Fibroblast of lung (primary cell): Measurements from ENCODE around the gene GPR26. TPM values are rescaled to one million over a fixed set of nuclear protein-coding genes. Genes with fewer than 3 reads are reported as not detected.

Source experiments
- DNase-seq, 2 donors: peaks; one replicate each; pipeline versions ENCODE4 v3.0.0 to v3.0.0-alpha.2; 2010; ENCODE audit warnings: low read depth in 2 of 2
- H2AFZ ChIP-seq: 2 replicates; pipeline ENCODE4 v1.5.1; 2012; ENCODE audit warnings: low read length, control low read depth, inconsistent platforms
- H3K27ac ChIP-seq: 2 replicates; pipeline ENCODE4 v1.5.1; 2011; ENCODE audit warnings: low read length, control low read depth; ENCODE audit not compliant: insufficient read depth
- H3K27me3 ChIP-seq: 2 replicates; pipeline ENCODE4 v1.5.1; 2011; ENCODE audit warnings: mild to moderate bottlenecking, low read length; ENCODE audit not compliant: control insufficient read depth, insufficient read depth
- H3K36me3 ChIP-seq: 2 replicates; pipeline ENCODE4 v1.5.1; 2011; ENCODE audit warnings: low read length; ENCODE audit not compliant: control insufficient read depth, insufficient read depth
- H3K4me1 ChIP-seq: 2 replicates; pipeline ENCODE4 v1.5.1; 2011; ENCODE audit warnings: low read length; ENCODE audit not compliant: control insufficient read depth, insufficient read depth; ENCODE audit errors: extremely low read depth
- H3K4me2 ChIP-seq: 2 replicates; pipeline ENCODE4 v1.5.1; 2011; ENCODE audit warnings: low read length, control low read depth; ENCODE audit not compliant: insufficient read depth; ENCODE audit errors: extremely low read depth
- H3K4me3 ChIP-seq, 4 experiments: fragments of 200-600 bp in 1 of 4; sonication (generic) in 1 of 4; replicated peaks in 1 of 4; 2 replicates each; pipeline ENCODE4 v1.5.1; 2011 to 2016; ENCODE audit warnings: low read length in 4 of 4, low read depth in 3 of 4, mild to moderate bottlenecking in 3 of 4, control low read depth in 2 of 4, inconsistent platforms in 1 of 4, mixed read lengths in 1 of 4; ENCODE audit not compliant: insufficient read depth in 1 of 4; ENCODE audit errors: control extremely low read depth in 1 of 4
- H3K79me2 ChIP-seq: 2 replicates; pipeline ENCODE4 v1.5.1; 2012; ENCODE audit warnings: mild to moderate bottlenecking, low read length, inconsistent platforms; ENCODE audit not compliant: control insufficient read depth, insufficient read depth
- H3K9ac ChIP-seq: 2 replicates; pipeline ENCODE4 v1.5.1; 2011; ENCODE audit warnings: mild to moderate bottlenecking, low read length, control low read depth; ENCODE audit not compliant: insufficient read depth
- H3K9me3 ChIP-seq: 2 replicates; pipeline ENCODE4 v1.5.1; 2012; ENCODE audit warnings: low read depth, low read length; ENCODE audit not compliant: control insufficient read depth, insufficient read depth
- H4K20me1 ChIP-seq: 2 replicates; pipeline ENCODE4 v1.5.1; 2011; ENCODE audit warnings: low read length; ENCODE audit not compliant: control insufficient read depth, insufficient read depth; ENCODE audit errors: extremely low read depth
- EZH2 ChIP-seq: IDR thresholded peaks from 2 replicates; pipeline ENCODE4 v1.5.1; 2012; ENCODE audit warnings: low read length, control low read depth, mild to moderate bottlenecking; ENCODE audit errors: missing control alignments
- polyA plus RNA-seq, 2 donors: library from polyadenylated mRNA; depleted of rRNA in 1 of 2; stranded (reverse) in 1 of 2; unstranded in 1 of 2; fragments of >200 nt; gene quantifications; 2 replicates each; pipeline ENCODE4 v1.2.1, GENCODE V29; 2011 to 2012; ENCODE audit warnings: missing spikeins in 1 of 2
- total RNA-seq: library from RNA; depleted of rRNA; stranded (reverse); fragments of >200 nt; gene quantifications from 2 replicates; pipeline ENCODE4 v1.2.1, GENCODE V29; 2014
- TF ChIP-seq, protein P1 (sequence below), 2 donors: IDR thresholded peaks in 1 of 2; conservative IDR thresholded peaks in 1 of 2; 1 replicate in 1 of 2; 2 replicates in 1 of 2; pipeline ENCODE4 v1.5.1; 2011 to 2012; ENCODE audit warnings: low read length in 2 of 2, control low read depth in 1 of 2, inconsistent platforms in 1 of 2, low read depth in 1 of 2, mild to moderate bottlenecking in 1 of 2

Gene GPR26
- total and polyA plus RNA-seq, 2 donors (not counting 1 experiment from before 2014, with no cell fraction given) = not detected

DNA sequence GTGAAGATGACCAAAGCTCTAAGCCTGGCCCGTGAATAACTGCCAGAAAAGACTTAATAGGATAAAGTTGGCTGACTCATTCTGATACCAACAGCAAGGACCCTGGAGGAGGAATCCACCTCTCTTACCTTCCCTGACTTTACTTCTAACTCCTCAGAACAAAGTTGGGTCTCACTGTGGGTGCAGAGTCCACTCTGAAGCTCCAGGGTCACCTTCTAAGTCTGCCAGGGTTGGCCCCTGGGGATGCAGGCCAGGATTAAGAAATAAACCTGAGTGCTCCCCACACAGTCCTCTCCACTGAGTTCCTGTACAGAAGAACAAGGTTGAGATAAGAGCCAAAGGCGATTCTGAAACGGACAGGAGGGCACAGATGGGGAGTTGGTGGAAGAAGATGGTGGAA lies 54.4 kb downstream of the GPR26 start:
- H3K36me3 ChIP-seq = no peaks in the 10 kb centered on the region
- no peak overlapping the region for H3K4me2 ChIP-seq
- no peaks in the 10 kb centered on the region for H3K27me3 ChIP-seq
- no peaks in the 10 kb centered on the region for H3K4me1 ChIP-seq
- no peaks in the 10 kb centered on the region for H4K20me1 ChIP-seq
- no peak overlapping the region for H3K4me3 ChIP-seq
- no peaks in the 10 kb centered on the region for H3K9me3 ChIP-seq
- no peak for DNase-seq
- no peak overlapping the region for H3K9ac ChIP-seq
- TF ChIP-seq, protein P1, sequence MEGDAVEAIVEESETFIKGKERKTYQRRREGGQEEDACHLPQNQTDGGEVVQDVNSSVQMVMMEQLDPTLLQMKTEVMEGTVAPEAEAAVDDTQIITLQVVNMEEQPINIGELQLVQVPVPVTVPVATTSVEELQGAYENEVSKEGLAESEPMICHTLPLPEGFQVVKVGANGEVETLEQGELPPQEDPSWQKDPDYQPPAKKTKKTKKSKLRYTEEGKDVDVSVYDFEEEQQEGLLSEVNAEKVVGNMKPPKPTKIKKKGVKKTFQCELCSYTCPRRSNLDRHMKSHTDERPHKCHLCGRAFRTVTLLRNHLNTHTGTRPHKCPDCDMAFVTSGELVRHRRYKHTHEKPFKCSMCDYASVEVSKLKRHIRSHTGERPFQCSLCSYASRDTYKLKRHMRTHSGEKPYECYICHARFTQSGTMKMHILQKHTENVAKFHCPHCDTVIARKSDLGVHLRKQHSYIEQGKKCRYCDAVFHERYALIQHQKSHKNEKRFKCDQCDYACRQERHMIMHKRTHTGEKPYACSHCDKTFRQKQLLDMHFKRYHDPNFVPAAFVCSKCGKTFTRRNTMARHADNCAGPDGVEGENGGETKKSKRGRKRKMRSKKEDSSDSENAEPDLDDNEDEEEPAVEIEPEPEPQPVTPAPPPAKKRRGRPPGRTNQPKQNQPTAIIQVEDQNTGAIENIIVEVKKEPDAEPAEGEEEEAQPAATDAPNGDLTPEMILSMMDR (conservative IDR thresholded peaks at IDR 0.05 in 1 of 2, IDR thresholded peaks at IDR 0.05 in 1 of 2; ENCODE audit: low read depth in 1 of 2, low read length in 2 of 2) = no peak
- no peak for TF ChIP-seq EZH2
- no peak overlapping the region for H2AFZ ChIP-seq
- H3K79me2 ChIP-seq = no peaks in the 10 kb centered on the region
- H3K27ac ChIP-seq = no peak overlapping the region

GRCh38 chr10:123721441-123722049 lies 55.4 kb downstream of the GPR26 start:
- Histone ChIP-seq H3K27ac (no peak overlapping the region), H3K36me3 (no peaks in the 10 kb centered on the region), H3K79me2 (no peaks in the 10 kb centered on the region), H2AFZ (no peak overlapping the region), H3K4me1 (no peaks in the 10 kb centered on the region), H4K20me1 (no peaks in the 10 kb centered on the region), H3K4me3 (no peak overlapping the region), H3K27me3 (no peaks in the 10 kb centered on the region), H3K9me3 (no peaks in the 10 kb centered on the region), H3K9ac (no peak overlapping the region), H3K4me2 (no peak overlapping the region)
- no peak for TF ChIP-seq EZH2
- TF ChIP-seq, protein P1 (conservative IDR thresholded peaks at IDR 0.05 in 1 of 2, IDR thresholded peaks at IDR 0.05 in 1 of 2; ENCODE audit: low read depth in 1 of 2, low read length in 2 of 2) = no peak
- no peak for DNase-seq

GRCh38 chr10:123722351-123722750 lies 56.2 kb downstream of the GPR26 start:
- H3K4me3 ChIP-seq = no peak overlapping the region
- H3K4me2 ChIP-seq = no peak overlapping the region
- no peaks in the 10 kb centered on the region for H3K27me3 ChIP-seq
- no peaks in the 10 kb centered on the region for H3K36me3 ChIP-seq
- no peaks in the 10 kb centered on the region for H3K79me2 ChIP-seq
- no peaks in the 10 kb centered on the region for H3K4me1 ChIP-seq
- no peak overlapping the region for H2AFZ ChIP-seq
- no peak overlapping the region for H3K27ac ChIP-seq
- no peak for TF ChIP-seq EZH2
- TF ChIP-seq, protein P1 (conservative IDR thresholded peaks at IDR 0.05 in 1 of 2, IDR thresholded peaks at IDR 0.05 in 1 of 2; ENCODE audit: low read depth in 1 of 2, low read length in 2 of 2) = no peak
- no peak for DNase-seq
- no peaks in the 10 kb centered on the region for H3K9me3 ChIP-seq
- H4K20me1 ChIP-seq = no peaks in the 10 kb centered on the region
- H3K9ac ChIP-seq = no peak overlapping the region
